A673 (cell line): ENCODE data around the gene SMC6. TPM values are rescaled to one million over a fixed set of nuclear protein-coding genes. Genes with fewer than 3 reads are reported as not detected.

Experiments
- Bru-seq: library from RNA; stranded (reverse); fragments of 400-500 nt; gene quantifications from one replicate; lab custom pipeline; 2021; lab: Mats Ljungman, UMichigan
- BruChase-seq, 2 experiments: library from RNA; stranded (reverse); fragments of 400-500 nt; gene quantifications; one replicate each; lab custom pipeline; 2021; lab: Mats Ljungman, UMichigan
- BruUV-seq: library from RNA; stranded (reverse); fragments of 400-500 nt; replicated peaks from 2 replicates; lab custom pipeline; 2021; lab: Mats Ljungman, UMichigan
- CTCF ChIA-PET: fragments of 300-600 bp; sonication (Branson Sonifier 250); formaldehyde crosslinking; loops from one replicate; lab custom pipeline; 2022; ENCODE audit warnings: antibody characterized with exemption; lab: Charles Lee
- POLR2A ChIA-PET: fragments of 300-600 bp; sonication (Branson Sonifier 250); formaldehyde crosslinking; loops from one replicate; lab custom pipeline; 2022; ENCODE audit warnings: antibody characterized with exemption; ENCODE audit not compliant: low non-redundant PET; lab: Charles Lee
- DNase-seq: peaks from one replicate; pipeline ENCODE4 v3.0.0-alpha.2; 2015; ENCODE audit warnings: low spot score
- H3K27ac ChIP-seq: fragments of 200-600 bp; sonication (generic); 2 replicates; pipeline ENCODE4 v1.5.1; 2016; ENCODE audit warnings: mixed run types, low read depth, mild to moderate bottlenecking, mixed read lengths, antibody characterized with exemption, low read length; ENCODE audit not compliant: poor library complexity, severe bottlenecking
- H3K27me3 ChIP-seq: fragments of 200-600 bp; sonication (generic); replicated peaks from 2 replicates; pipeline ENCODE4 v1.6.1; 2017; ENCODE audit warnings: mixed run types, low read depth, mild to moderate bottlenecking, mixed read lengths, antibody characterized with exemption, low read length; ENCODE audit not compliant: insufficient read depth, poor library complexity
- H3K36me3 ChIP-seq: fragments of 200-600 bp; sonication (generic); 2 replicates; pipeline ENCODE4 v1.6.1; 2016; ENCODE audit warnings: mixed run types, mild to moderate bottlenecking, mixed read lengths, antibody characterized with exemption, low read length; ENCODE audit not compliant: insufficient read depth, poor library complexity, severe bottlenecking
- H3K4me1 ChIP-seq: fragments of 200-600 bp; sonication (generic); 2 replicates; pipeline ENCODE4 v1.6.1; 2017; ENCODE audit warnings: mixed run types, mild to moderate bottlenecking, mixed read lengths, antibody characterized with exemption, low read length; ENCODE audit not compliant: insufficient read depth, poor library complexity, severe bottlenecking
- H3K4me3 ChIP-seq: fragments of 200-600 bp; sonication (generic); 2 replicates; pipeline ENCODE4 v1.5.1; 2016; ENCODE audit warnings: low read depth, mixed run types, mild to moderate bottlenecking, mixed read lengths, low read length; ENCODE audit not compliant: poor library complexity, severe bottlenecking
- H3K9me3 ChIP-seq: fragments of 200-600 bp; sonication (generic); 2 replicates; pipeline ENCODE4 v1.6.1; 2016; ENCODE audit warnings: mixed run types, low read depth, mild to moderate bottlenecking, mixed read lengths, antibody characterized with exemption, low read length; ENCODE audit not compliant: poor library complexity, severe bottlenecking
- CTCF ChIP-seq: fragments of 300-800, 200-600 bp; sonication (generic); conservative IDR thresholded peaks from 2 replicates; pipeline ENCODE4 v1.5.1; 2017; ENCODE audit warnings: low read depth, mild to moderate bottlenecking, antibody characterized with exemption, low read length, moderate library complexity, mixed read lengths
- EZH2 ChIP-seq: fragments of 200-600 bp; sonication (generic); IDR thresholded peaks from 2 replicates; pipeline ENCODE4 v1.6.1; 2017; ENCODE audit warnings: borderline replicate concordance, low read depth, mild to moderate bottlenecking, mixed read lengths, antibody characterized with exemption, low read length; ENCODE audit not compliant: poor library complexity, severe bottlenecking
- intact Hi-C: fragments of 100-400 bp; cut with micrococcal nuclease; formaldehyde crosslinking; loops from one replicate; pipeline ENCODE4 v1.10.0; 2022; ENCODE audit not compliant: unreplicated experiment
- long read RNA-seq: library from polyadenylated mRNA; stranded (forward); transcript quantifications from one replicate; pipeline ENCODE4 v2.0.0, GENCODE V29; 2022
- total RNA-seq: library from RNA; stranded (reverse); gene quantifications from 2 replicates; pipeline ENCODE4 v1.2.3, GENCODE V29; 2021

Gene SMC6
- 49.5 and 49.6 TPM in 2 replicates for total RNA-seq
- percentile 85 among the genes with signal in this experiment for Bru-seq, nascent RNA
- BruChase-seq, experiment 1, labeled RNA remaining after a 2-hour chase = percentile 83 among the genes with signal in this experiment
- percentile 78 among the genes with signal in this experiment for BruChase-seq, experiment 2, labeled RNA remaining after a 6-hour chase
- long read RNA-seq, full-length matches to known transcripts = 48 of 102 reads
- long read RNA-seq, partial matches to known transcripts = 7 of 102 reads
- long read RNA-seq, other reads (novel, unspliced or antisense) = 47 of 102 reads

GRCh38 chr2:17753803-17754663, at the start of gene SMC6, which contains the start of gene GEN1:
Gene SMC6, minus strand, starts transcription at chr2:17753810. Its CDS starts 7,864 bp downstream, at chr2:17745946.
Gene GEN1, plus strand, starts transcription at chr2:17754138. Its CDS starts 5,806 bp downstream, at chr2:17759944.
- BruUV-seq = no TSS peak
- TF ChIP-seq EZH2 = no peak
- no peak for TF ChIP-seq CTCF
- ChIA-PET POLR2A (no interaction called here), CTCF (interaction anchor here (0.7 kb wide), 2 partner anchors 37 to 83 kb away, joined by 4 to 5 read pairs; no protein-coding TSS in a partner anchor)
- no peaks in the 10 kb centered on the region for H3K27me3 ChIP-seq
- no peaks in the 10 kb centered on the region for H3K9me3 ChIP-seq
- H3K36me3 ChIP-seq = no peaks in the 10 kb centered on the region
- peak within 1 kb of the TSS; percentile 93 for H3K4me3 ChIP-seq
- peak within 1 kb of the TSS; percentile 93 for H3K27ac ChIP-seq
- DNase-seq = peak; percentile 99
- peaks cover 47% of the 10 kb centered on the region for H3K4me1 ChIP-seq
- intact Hi-C loops = no loop called here

GRCh38 chr2:17800693-17801458, 47.3 kb upstream of the SMC6 start:
- Histone ChIP-seq H3K4me3 (no peak overlapping the region), H3K27ac (no peak overlapping the region), H3K36me3 (no peaks in the 10 kb centered on the region), H3K27me3 (no peaks in the 10 kb centered on the region), H3K9me3 (no peaks in the 10 kb centered on the region), H3K4me1 (peaks cover 11% of the 10 kb centered on the region)
- intact Hi-C loops = no loop called here
- ChIA-PET POLR2A (no interaction called here), CTCF (interaction anchor here (0.6 kb wide), 1 partner anchor 368 kb away, joined by 4 read pairs; no protein-coding TSS in a partner anchor)
- BruUV-seq = no TSS peak
- DNase-seq = no peak
- TF ChIP-seq EZH2 (no peak), CTCF (no peak)

GRCh38 chr2:17800219-17800618, 46.6 kb upstream of the SMC6 start:
- Histone ChIP-seq H3K27me3 (no peaks in the 10 kb centered on the region), H3K9me3 (no peaks in the 10 kb centered on the region), H3K36me3 (no peaks in the 10 kb centered on the region), H3K4me1 (peaks cover 11% of the 10 kb centered on the region), H3K27ac (no peak overlapping the region), H3K4me3 (no peak overlapping the region)
- BruUV-seq = no TSS peak
- ChIA-PET POLR2A (no interaction called here), CTCF (no interaction called here)
- no peak for TF ChIP-seq EZH2
- no peak for TF ChIP-seq CTCF
- intact Hi-C loops = no loop called here
- no peak for DNase-seq
